Measurements from ENCODE around the gene CCDC88C.

Gene CCDC88C

GRCh38 chr14:91303924-91304229 is 113.7 kb downstream of the CCDC88C start:
- H3K27me3 ChIP-seq: peaks cover 0 to 9% of the 10 kb centered on the region in 2 donors
- H3K36me3 ChIP-seq: no peaks in the 10 kb centered on the region
- H3K4me3 ChIP-seq: no peak overlapping the region
- H3K27ac ChIP-seq: no peak overlapping the region
- TF ChIP-seq CTCF (IDR thresholded peaks at IDR 0.05): no peak
- no peak for DNase-seq
- no peaks in the 10 kb centered on the region for H3K9me3 ChIP-seq
- H3K4me1 ChIP-seq: no peaks in the 10 kb centered on the region
- intact Hi-C loops (cut with DNase I; ENCODE audit: low total_unique reads): no loop called here

GRCh38 chr14:91303091-91303923 is 114.3 kb downstream of the CCDC88C start:
- H3K4me1 ChIP-seq: peaks cover 0 to 2% (median 0%) of the 10 kb centered on the region in 4 donors
- H3K27ac ChIP-seq: no peak overlapping the region
- H3K4me3 ChIP-seq: no peak overlapping the region
- no peak for DNase-seq
- TF ChIP-seq CTCF (IDR thresholded peaks at IDR 0.05): no peak
- intact Hi-C loops (cut with DNase I; ENCODE audit: low total_unique reads): no loop called here
- peaks cover 0 to 9% of the 10 kb centered on the region in 2 donors for H3K27me3 ChIP-seq
- H3K36me3 ChIP-seq: no peaks in the 10 kb centered on the region
- no peaks in the 10 kb centered on the region for H3K9me3 ChIP-seq

GRCh38 chr14:91302391-91302790 is 115.2 kb downstream of the CCDC88C start:
- intact Hi-C loops (cut with DNase I; ENCODE audit: low total_unique reads): no loop called here
- H3K36me3 ChIP-seq: no peaks in the 10 kb centered on the region
- no peak overlapping the region for H3K27ac ChIP-seq
- H3K9me3 ChIP-seq: no peaks in the 10 kb centered on the region
- no peak for TF ChIP-seq CTCF (IDR thresholded peaks at IDR 0.05)
- peaks cover 0 to 9% of the 10 kb centered on the region in 2 donors for H3K27me3 ChIP-seq
- no peak for DNase-seq
- H3K4me3 ChIP-seq: no peak overlapping the region
- H3K4me1 ChIP-seq: peaks cover 0 to 2% (median 0%) of the 10 kb centered on the region in 4 donors

- intact Hi-C loops (cut with DNase I; ENCODE audit: low total_unique reads): no loop called here
- peaks cover 0 to 18% of the 10 kb centered on the region in 2 donors for H3K27me3 ChIP-seq
- H3K4me3 ChIP-seq: no peak overlapping the region
- TF ChIP-seq CTCF (IDR thresholded peaks at IDR 0.05): no peak
- H3K27ac ChIP-seq: no peak overlapping the region
- H3K4me1 ChIP-seq: peaks cover 0 to 2% (median 0%) of the 10 kb centered on the region in 4 donors
- no peak for DNase-seq
- no peaks in the 10 kb centered on the region for H3K36me3 ChIP-seq
- H3K9me3 ChIP-seq: no peaks in the 10 kb centered on the region
These were observed 116.7 kb downstream of the CCDC88C start for GRCh38 chr14:91300957-91301356.

GRCh38 chr14:91300283-91300895 is 117.2 kb downstream of the CCDC88C start:
- H3K27ac ChIP-seq: no peak overlapping the region
- intact Hi-C loops (cut with DNase I; ENCODE audit: low total_unique reads): no loop called here
- no peaks in the 10 kb centered on the region for H3K9me3 ChIP-seq
- DNase-seq: no peak
- TF ChIP-seq CTCF (IDR thresholded peaks at IDR 0.05): no peak
- peaks cover 0 to 23% of the 10 kb centered on the region in 2 donors for H3K27me3 ChIP-seq
- peaks cover 0 to 2% (median 0%) of the 10 kb centered on the region in 4 donors for H3K4me1 ChIP-seq
- H3K36me3 ChIP-seq: no peaks in the 10 kb centered on the region
- H3K4me3 ChIP-seq: no peak overlapping the region

Measured in tibial artery (tissue), 4 donors.